Activated T-helper 2 cell treated with anti-CD3 and anti-CD28 coated beads, Interferon-gamma antibody, Interleukin-2, Interleukin-4, amounts not matched to agents 10 μg/mL and 5 μg/mL and 100 μg/mL, durations not matched to agents 14 hours and 24 hours and 36 hours (primary cell): ENCODE data around the gene TRERF1. TPM values are rescaled to one million over a fixed set of nuclear protein-coding genes. Genes with fewer than 3 reads are reported as not detected.

Source experiments
- DNase-seq: peaks from one replicate; pipeline ENCODE4 v3.0.0; 2021; ENCODE audit warnings: low spot score
- H3K27ac Mint-ChIP-seq: one replicate; pipeline ENCODE4 v1.8.0; 2021; ENCODE audit warnings: mixed read lengths
- H3K27me3 Mint-ChIP-seq: one replicate; pipeline ENCODE4 v1.8.0; 2021; ENCODE audit warnings: low read depth, mixed read lengths
- H3K36me3 Mint-ChIP-seq: one replicate; pipeline ENCODE4 v1.8.0; 2021; ENCODE audit warnings: low read depth, mixed read lengths
- H3K4me1 Mint-ChIP-seq: one replicate; pipeline ENCODE4 v1.8.0; 2021; ENCODE audit warnings: low read depth, mixed read lengths
- H3K4me3 Mint-ChIP-seq: one replicate; pipeline ENCODE4 v1.8.0; 2021; ENCODE audit warnings: low read depth, mild to moderate bottlenecking, moderate library complexity, mixed read lengths
- H3K9me3 Mint-ChIP-seq: one replicate; pipeline ENCODE4 v1.8.0; 2021; ENCODE audit warnings: mixed read lengths
- intact Hi-C: fragments of 100-400 bp; cut with micrococcal nuclease; formaldehyde crosslinking; loops from one replicate; pipeline ENCODE4 v1.15.1; 2023
- total RNA-seq: library from RNA; stranded (reverse); gene quantifications from 2 replicates; pipeline ENCODE4 v1.2.3, GENCODE V29; 2022

The TRERF1 gene
- total RNA-seq, 1 donor from 2014 or later, result 19.6 TPM

GRCh38 chr6:42344756-42345155, 107.0 kb downstream of the TRERF1 start:
- Mint-ChIP-seq H3K4me1 (peaks cover 59% of the 10 kb centered on the region), H3K27me3 (no peaks in the 10 kb centered on the region), H3K9me3 (no peaks in the 10 kb centered on the region), H3K27ac (no peak overlapping the region), H3K36me3 (peaks cover 40% of the 10 kb centered on the region), H3K4me3 (no peak overlapping the region)
- DNase-seq, result no peak
- intact Hi-C loops, result no loop called here

- no peak for DNase-seq
- H3K27ac Mint-ChIP-seq, result no peak overlapping the region
- peaks cover 36% of the 10 kb centered on the region for H3K36me3 Mint-ChIP-seq
- H3K27me3 Mint-ChIP-seq, result no peaks in the 10 kb centered on the region
- H3K9me3 Mint-ChIP-seq, result no peaks in the 10 kb centered on the region
- peaks cover 76% of the 10 kb centered on the region for H3K4me1 Mint-ChIP-seq
- intact Hi-C loops, result no loop called here
- no peak overlapping the region for H3K4me3 Mint-ChIP-seq
Observed at GRCh38 chr6:42341771-42342553, 109.8 kb downstream of the TRERF1 start.

DNA sequence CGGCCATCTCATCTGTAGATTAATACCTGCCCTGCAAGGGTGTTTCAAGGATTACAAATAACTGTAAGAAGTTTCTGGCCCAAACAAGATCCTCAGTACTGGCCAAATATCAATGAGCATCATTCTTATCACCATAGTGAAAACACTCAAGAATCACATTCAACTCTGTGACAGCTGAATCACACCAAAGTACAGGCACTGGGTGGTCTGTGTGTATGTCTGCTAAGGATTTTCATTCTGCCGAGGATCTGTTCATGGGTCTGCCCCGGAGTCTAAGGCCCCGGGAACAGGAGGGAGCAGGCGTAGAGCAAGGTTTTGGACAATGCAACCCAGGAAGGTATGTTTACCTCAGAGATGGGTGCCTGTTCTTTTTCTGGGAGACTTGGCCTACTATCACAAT, 110.5 kb downstream of the TRERF1 start:
- intact Hi-C loops, result no loop called here
- Mint-ChIP-seq H3K4me1 (peaks cover 75% of the 10 kb centered on the region), H3K27ac (peak overlapping the region; percentile 30)

DNA sequence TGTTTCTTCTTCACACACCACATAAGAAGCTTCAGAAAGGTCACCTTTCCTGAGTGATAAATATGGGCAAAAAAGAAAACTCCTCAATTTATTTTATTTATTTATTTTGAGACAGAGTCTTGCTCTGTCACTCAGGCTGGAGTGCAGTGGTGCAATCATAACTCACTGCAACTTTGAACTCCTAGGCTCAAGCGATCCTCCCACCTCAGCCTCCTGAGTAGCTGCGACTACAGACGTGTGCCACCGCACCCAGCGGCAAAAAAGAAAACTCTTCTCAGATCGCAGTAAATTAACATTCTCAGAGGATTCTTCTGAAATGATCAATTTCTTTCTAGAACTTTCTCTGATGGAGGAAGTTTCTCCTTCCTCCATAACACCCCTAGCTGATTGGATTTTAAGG, 111.2 kb downstream of the TRERF1 start:
- Mint-ChIP-seq H3K4me3 (no peak overlapping the region), H3K9me3 (no peaks in the 10 kb centered on the region), H3K27me3 (no peaks in the 10 kb centered on the region), H3K36me3 (peaks cover 38% of the 10 kb centered on the region), H3K4me1 (peaks cover 69% of the 10 kb centered on the region), H3K27ac (peak overlapping the region; percentile 35)
- DNase-seq, result no peak
- intact Hi-C loops, result loop anchor here (1.0 kb wide), 6 partner anchors 17 to 181 kb away; no protein-coding TSS in a partner anchor

More for the DNA sequence above, 110.5 kb downstream of the TRERF1 start:
- H3K4me3 Mint-ChIP-seq, result no peak overlapping the region
- no peak for DNase-seq
- H3K9me3 Mint-ChIP-seq, result no peaks in the 10 kb centered on the region
- no peaks in the 10 kb centered on the region for H3K27me3 Mint-ChIP-seq
- peaks cover 40% of the 10 kb centered on the region for H3K36me3 Mint-ChIP-seq

DNA sequence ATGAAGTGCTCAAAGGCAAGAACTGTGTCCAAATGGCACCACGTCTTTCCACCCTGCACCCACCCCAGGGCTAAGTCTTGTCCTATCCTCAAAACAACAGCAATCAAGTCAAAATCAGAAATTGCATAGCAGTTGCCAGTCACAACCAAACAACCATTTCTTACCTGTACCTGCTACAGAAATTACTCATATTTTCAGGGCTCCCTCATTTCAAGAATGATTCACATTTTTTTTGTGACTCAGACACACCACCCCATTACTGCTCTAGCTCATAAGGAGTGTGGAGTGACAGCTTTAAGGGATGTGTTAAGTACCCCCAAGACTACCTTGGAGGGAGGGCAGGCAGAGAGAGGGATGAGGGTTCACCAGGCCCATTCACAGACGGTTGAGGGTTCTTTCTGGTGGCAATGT, 111.7 kb downstream of the TRERF1 start:
- Mint-ChIP-seq H3K4me1 (peaks cover 68% of the 10 kb centered on the region), H3K4me3 (peak overlapping the region; percentile 9), H3K27ac (peak overlapping the region; percentile 88), H3K27me3 (no peaks in the 10 kb centered on the region), H3K9me3 (no peaks in the 10 kb centered on the region), H3K36me3 (peaks cover 37% of the 10 kb centered on the region)
- DNase-seq, result peak; percentile 29
- intact Hi-C loops, result loop anchor here (1.0 to 2.0 kb wide), 7 partner anchors 17 to 181 kb away; no protein-coding TSS in a partner anchor

DNA sequence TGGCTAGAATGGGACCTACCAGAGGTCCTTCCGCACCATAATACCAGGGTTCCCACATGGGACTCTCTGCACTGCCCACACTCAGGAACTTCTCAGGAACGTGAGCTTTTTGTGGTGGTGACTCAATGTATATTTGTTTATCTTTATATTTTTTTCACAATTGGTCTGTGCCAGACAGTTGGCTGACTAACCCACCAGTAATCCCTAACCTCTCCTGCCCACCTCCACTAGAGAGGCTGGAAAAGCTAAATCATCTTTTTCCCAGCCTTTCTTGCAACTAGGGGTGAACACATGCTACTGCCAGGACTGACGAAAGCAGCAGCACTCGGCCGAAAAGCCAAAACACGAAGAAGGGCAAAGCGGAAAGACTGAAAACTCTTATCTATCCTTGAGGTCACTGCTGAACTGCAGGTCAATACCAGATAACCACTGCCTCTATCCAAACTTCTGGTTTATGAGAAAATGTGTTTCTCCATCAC, 112.9 kb downstream of the TRERF1 start:
- Mint-ChIP-seq H3K4me3 (peak overlapping the region; percentile 23), H3K36me3 (peaks cover 29% of the 10 kb centered on the region), H3K27ac (peak overlapping the region; percentile 88), H3K27me3 (no peaks in the 10 kb centered on the region), H3K9me3 (no peaks in the 10 kb centered on the region), H3K4me1 (peaks cover 63% of the 10 kb centered on the region)
- DNase-seq, result no peak
- intact Hi-C loops, result loop anchor here (1.0 to 2.0 kb wide), 2 partner anchors 16 to 22 kb away; no protein-coding TSS in a partner anchor

GRCh38 chr6:42337985-42338743, 113.6 kb downstream of the TRERF1 start:
- peak overlapping the region; percentile 41 for H3K4me3 Mint-ChIP-seq
- H3K27me3 Mint-ChIP-seq, result no peaks in the 10 kb centered on the region
- H3K36me3 Mint-ChIP-seq, result peaks cover 23% of the 10 kb centered on the region
- peak overlapping the region; percentile 88 for H3K27ac Mint-ChIP-seq
- intact Hi-C loops, result loop anchor here (1.0 to 2.0 kb wide), 2 partner anchors 16 to 21 kb away; no protein-coding TSS in a partner anchor
- H3K9me3 Mint-ChIP-seq, result no peaks in the 10 kb centered on the region
- DNase-seq, result no peak
- H3K4me1 Mint-ChIP-seq, result peaks cover 57% of the 10 kb centered on the region

- Mint-ChIP-seq H3K36me3 (peaks cover 16% of the 10 kb centered on the region), H3K27me3 (no peaks in the 10 kb centered on the region), H3K4me1 (peaks cover 51% of the 10 kb centered on the region), H3K27ac (no peak overlapping the region), H3K9me3 (no peaks in the 10 kb centered on the region), H3K4me3 (no peak overlapping the region)
- DNase-seq, result no peak
- intact Hi-C loops, result no loop called here
Observed at GRCh38 chr6:42336431-42336830, 115.3 kb downstream of the TRERF1 start.

- no peaks in the 10 kb centered on the region for H3K9me3 Mint-ChIP-seq
- intact Hi-C loops, result no loop called here
- H3K27me3 Mint-ChIP-seq, result no peaks in the 10 kb centered on the region
- no peak overlapping the region for H3K27ac Mint-ChIP-seq
- DNase-seq, result no peak
- H3K36me3 Mint-ChIP-seq, result peaks cover 12% of the 10 kb centered on the region
- peaks cover 47% of the 10 kb centered on the region for H3K4me1 Mint-ChIP-seq
- H3K4me3 Mint-ChIP-seq, result no peak overlapping the region
Observed at GRCh38 chr6:42335896-42336295, 115.8 kb downstream of the TRERF1 start.

GRCh38 chr6:42334870-42335269, 116.9 kb downstream of the TRERF1 start:
- no peaks in the 10 kb centered on the region for H3K9me3 Mint-ChIP-seq
- intact Hi-C loops, result no loop called here
- H3K27ac Mint-ChIP-seq, result no peak overlapping the region
- no peak overlapping the region for H3K4me3 Mint-ChIP-seq
- H3K4me1 Mint-ChIP-seq, result peaks cover 37% of the 10 kb centered on the region
- no peaks in the 10 kb centered on the region for H3K27me3 Mint-ChIP-seq
- peaks cover 8% of the 10 kb centered on the region for H3K36me3 Mint-ChIP-seq
- DNase-seq, result no peak

DNA sequence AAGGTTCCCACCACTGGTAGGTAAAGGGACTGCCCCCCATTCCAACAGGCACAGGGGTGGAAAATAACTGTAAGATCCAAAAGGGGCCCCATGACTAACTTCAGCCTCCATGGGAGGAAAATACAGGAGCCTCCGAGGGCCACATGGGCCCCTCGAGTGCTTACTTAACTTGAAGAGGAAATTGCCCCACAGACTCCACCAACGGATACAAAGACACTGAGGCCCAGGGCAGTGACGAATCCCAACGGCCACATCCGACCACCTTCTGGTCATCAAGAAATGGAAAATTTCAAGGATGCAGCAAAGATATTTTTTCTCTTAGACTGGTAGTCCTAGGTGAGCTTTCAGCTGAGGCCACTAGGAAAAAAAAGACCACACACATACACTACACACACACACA, 118.1 kb downstream of the TRERF1 start:
- Mint-ChIP-seq H3K9me3 (no peaks in the 10 kb centered on the region), H3K4me3 (no peak overlapping the region), H3K4me1 (peaks cover 24% of the 10 kb centered on the region), H3K36me3 (peaks cover 8% of the 10 kb centered on the region), H3K27me3 (no peaks in the 10 kb centered on the region), H3K27ac (no peak overlapping the region)
- DNase-seq, result no peak
- intact Hi-C loops, result no loop called here

DNA sequence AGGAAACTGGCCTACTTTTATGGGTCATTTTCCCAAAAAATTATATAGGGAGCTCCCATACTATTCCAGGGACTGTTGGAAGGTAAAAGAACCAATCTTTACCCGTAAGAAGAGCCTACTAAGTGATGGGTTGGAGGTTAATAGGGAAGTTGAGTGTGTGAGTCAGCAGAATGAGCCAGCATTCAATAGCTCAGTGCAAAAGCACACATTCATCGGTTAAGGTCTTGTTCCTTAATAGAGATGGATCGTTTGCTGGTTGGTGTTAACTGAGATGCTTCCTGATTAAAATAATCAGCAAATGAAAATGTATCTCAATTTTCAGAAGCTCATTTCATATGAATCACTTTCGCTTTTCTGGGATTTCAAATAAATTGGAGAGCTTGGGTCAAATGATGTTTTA, 118.8 kb downstream of the TRERF1 start:
- Mint-ChIP-seq H3K4me3 (no peak overlapping the region), H3K27ac (no peak overlapping the region), H3K4me1 (peaks cover 17% of the 10 kb centered on the region), H3K9me3 (no peaks in the 10 kb centered on the region), H3K27me3 (no peaks in the 10 kb centered on the region), H3K36me3 (peaks cover 8% of the 10 kb centered on the region)
- intact Hi-C loops, result no loop called here
- no peak for DNase-seq

- peaks cover 14% of the 10 kb centered on the region for H3K4me1 Mint-ChIP-seq
- H3K36me3 Mint-ChIP-seq, result peaks cover 7% of the 10 kb centered on the region
- no peak overlapping the region for H3K4me3 Mint-ChIP-seq
- intact Hi-C loops, result no loop called here
- H3K27me3 Mint-ChIP-seq, result no peaks in the 10 kb centered on the region
- no peak for DNase-seq
- no peak overlapping the region for H3K27ac Mint-ChIP-seq
- no peaks in the 10 kb centered on the region for H3K9me3 Mint-ChIP-seq
Observed at GRCh38 chr6:42331019-42331418, 120.7 kb downstream of the TRERF1 start.
